Measurements from ENCODE around the gene SAPCD1.

SAPCD1 gene

DNA sequence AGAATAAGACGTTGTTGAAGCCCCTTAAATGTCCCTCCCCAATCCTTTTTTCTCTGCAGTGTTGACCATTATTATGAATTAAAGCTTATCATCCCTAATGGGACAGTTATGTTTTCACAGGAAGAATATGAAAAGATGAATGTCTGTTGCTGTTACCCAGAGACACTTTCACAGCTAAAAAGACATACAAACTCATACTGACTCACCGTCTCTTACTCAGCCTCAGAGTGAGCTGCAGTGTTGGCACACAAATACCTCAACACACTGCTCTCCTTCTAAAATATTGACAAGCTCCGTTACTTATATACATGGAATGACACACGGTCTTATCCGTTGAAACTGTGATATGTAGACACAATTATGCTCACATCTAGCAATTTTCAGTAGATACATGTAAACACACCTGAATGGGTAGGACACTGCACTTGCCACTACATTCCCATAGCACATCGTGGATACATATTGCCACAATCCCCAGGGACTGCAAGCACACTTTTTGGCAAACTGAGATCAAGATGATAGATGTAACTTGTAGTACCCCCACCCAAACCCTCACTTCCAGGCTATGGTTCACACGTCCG, 9.6 kb upstream of the SAPCD1 start:
- DNase-seq (ENCODE audit: low read depth): no peak

DNA sequence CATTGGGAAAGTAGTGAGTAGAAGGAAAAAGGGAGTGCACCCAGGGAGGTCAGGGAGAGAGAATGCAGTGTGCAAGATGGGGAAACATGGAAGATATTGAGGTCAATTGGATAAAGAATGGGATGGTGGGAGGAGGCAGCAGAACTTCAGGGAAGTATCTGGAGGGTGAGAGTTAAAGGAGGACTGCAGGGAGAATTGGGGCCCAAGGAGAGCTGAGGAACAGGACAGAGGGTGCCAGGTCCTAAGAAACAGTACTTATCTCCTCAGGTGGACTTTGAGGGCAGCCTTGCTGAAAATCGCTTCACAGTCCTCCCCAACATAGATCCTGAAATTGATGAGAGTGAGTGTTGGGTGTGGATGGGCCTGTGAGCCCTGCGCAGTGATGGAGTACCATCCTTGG, 4.2 kb upstream of the SAPCD1 start:
- DNase-seq (ENCODE audit: low read depth): no peak

DNA sequence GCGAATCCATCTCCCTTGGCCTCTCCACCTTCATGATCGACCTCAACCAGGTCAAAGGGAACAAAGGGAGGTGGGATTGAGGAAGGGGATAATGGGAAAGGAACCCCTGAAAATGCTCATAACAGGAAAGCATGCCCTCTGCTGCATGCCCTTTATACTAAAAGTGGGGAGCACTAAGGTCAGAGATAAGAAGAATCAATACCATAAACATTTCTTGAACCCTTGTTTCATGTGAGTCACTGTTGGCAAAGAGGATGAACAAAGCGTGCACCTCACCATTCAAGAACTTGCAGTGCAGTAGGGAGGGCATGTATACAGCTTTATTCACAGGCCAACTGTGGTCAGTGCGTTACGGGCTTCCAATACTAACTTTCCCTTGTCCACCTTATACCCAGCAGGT, 1.7 kb upstream of the SAPCD1 start:
- DNase-seq (ENCODE audit: low read depth): no peak

DNA sequence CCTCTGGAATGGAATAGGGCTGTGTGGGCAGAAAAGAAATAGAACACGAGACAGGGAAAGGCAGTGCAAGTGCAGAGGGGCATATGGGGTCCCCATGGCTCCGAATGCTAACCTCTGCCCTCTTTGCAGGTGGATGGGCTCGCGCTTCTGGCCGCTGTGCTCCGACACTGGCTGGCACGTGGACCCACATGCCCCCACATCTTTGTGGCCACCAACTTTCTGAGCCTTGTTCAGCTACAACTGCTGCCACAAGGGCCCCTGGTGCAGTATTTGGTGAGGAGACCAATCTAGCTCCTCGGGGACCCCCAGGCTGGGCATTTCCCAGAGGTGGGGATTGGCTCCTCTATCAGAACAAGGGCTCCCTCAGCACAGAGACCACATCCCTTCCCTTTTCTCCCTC, 1.1 kb upstream of the SAPCD1 start:
- DNase-seq (ENCODE audit: low read depth): no peak

DNA sequence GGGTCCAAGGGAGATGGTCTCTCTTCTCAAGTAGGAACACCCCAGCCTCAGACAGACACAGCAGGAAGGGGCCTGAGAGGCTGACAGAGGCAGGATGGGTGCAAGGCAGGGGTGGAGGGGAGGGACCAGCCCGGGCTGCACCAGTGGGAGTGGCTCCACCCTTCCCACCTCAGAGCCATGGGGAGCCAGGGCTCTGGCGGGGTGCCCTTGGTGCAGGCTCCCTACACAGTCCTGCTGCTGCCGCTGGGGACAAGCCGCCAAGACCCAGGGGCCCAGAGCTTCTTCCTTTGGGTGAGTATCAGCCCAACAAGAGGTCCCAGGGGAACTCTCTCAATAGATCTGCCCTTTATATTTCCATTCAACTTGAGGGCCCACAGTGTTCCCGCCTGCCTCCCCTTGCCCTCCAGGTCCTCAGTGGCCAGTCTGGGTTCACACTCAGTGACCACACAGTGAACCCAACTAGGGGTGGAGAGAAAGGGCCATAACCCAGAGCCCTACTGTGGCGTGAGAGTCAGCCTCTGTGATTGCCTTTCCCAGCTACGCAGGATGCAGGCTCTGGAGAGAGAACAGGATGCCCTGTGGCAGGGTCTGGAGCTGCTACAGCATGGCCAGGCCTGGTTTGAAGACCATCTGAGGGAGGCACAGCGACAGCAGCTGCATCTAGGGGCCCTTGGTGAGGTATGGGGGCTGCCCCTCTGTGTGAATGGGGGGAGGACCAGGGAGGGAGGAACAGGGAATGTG, 592 bp downstream of the SAPCD1 start:
- no peak for DNase-seq (ENCODE audit: low read depth)

DNA sequence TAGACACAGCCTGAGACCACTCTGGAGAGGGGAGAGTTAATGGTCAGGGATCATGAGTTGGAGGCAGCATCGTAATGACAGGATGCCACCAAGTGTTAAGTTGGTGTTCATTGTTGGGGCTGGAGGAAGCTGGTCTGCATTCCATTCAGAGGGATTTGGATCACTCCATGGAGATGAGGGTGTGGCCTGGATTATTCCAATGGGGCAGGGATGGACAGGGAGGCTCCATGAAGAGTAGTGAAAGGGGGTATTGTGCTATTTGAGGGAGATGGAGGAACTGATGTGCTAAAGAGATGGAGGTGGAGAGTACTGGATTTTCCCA, 1.1 kb downstream of the SAPCD1 start:
- DNase-seq (ENCODE audit: low read depth): no peak

DNA sequence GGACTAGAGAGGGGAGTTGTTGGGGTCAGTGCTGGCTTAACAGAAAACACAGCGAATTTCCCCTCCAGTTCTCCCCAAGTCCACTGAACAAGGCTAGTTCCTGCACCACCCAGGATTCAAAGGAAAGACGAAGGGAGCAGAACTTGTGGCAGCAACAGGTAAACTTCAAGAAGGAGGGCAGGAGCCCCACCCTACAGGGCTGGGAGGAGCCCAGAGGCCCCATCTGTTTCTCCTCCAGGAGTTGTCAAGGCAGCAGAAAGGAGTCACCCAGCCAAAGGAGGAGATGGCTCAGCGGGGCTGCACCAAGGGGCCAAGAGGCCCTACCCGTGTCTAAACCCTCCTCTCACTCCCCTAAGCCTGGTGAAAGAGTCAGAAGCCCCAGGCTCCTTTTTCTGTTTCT, 1.7 kb downstream of the SAPCD1 start:
- DNase-seq (ENCODE audit: low read depth): no peak

DNA sequence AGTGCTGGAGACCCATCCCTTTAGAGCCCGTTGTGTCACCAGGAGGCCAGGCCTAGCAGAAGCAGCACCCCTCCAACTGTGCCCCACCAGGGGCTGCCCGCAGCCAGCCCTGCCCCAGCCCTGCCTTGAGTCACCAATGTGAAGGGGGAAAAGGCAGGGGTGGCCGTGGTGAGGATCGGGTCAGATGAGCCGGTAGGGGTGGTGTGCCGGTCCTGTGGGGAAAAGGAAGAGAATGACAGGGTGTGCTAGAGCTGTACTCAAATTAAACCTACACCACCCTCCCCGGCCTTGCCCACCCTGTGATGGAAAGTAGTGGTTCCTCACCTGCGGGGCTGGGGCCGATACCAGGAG, 3.1 kb downstream of the SAPCD1 start:
- no peak for DNase-seq (ENCODE audit: low read depth)

DNA sequence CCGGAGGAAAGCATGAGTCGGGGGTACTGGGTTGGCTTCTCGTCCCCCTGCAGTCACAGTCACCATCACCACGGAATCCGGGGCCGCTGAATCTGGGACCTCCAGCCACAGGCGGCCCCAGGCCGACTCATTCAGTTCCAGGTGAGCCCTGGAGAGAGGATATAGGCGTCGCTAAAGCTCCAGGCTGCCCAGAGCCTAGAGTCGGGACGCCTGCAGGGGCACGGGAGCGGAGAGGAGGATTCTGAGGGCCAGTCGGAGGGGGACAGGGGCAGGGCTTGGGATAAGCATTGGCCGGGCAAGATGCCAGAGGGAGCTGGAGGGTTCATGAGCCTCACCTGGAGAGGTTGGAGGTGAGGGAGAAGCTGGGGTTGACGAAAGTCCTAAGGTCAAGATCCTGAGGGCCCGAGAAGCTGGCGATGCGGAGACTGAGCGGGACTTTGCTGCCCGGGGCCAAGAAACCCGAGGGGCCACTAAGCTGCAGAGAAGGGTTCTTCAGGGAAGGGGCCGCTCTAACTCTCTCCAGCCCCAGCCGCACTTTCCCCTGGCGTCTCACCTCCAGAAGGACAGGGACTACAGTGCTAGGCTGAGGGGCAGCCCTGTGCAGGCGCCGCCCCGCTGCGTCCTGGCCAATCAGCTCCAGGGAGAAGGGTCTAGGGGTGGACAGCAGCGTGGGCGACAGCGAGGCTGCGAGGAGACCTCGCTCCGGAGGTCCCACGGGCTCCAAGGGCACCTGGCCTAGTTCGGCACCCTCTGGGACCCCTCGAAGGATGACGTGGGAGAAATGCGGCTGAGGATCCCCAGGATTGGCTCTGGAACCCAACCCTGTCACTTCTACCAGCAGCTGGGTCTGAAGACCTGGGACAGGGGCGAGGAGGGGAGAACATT, 3.7 kb downstream of the SAPCD1 start:
- DNase-seq (ENCODE audit: low read depth): no peak

DNA sequence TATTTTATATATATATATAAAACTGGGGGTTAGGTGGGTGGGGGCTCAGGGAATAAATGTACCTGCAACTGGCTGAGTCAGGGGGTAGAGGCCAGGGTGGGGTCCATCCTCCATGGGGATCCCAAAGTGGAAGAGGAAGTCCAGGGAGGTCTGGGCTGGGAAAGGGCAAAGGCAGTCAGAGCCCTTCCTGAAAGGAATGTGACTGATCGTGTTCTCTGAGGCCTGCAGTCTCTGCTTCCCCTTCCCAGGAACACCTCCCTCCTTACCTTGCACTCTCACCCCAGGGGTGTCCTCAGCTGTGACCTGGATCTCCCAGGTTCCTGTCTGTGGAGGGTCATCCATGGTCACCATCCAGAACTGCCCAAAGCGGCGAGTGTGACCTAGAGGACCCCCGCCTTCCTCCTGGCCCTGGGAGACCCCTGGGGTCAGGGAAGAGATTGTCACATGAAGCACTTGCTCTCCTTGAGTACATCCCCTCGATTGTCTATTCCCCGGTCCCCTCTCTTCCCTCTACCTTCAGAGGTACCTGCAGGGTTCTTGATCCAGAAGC, 4.7 kb downstream of the SAPCD1 start:
- DNase-seq (ENCODE audit: low read depth): no peak

DNA sequence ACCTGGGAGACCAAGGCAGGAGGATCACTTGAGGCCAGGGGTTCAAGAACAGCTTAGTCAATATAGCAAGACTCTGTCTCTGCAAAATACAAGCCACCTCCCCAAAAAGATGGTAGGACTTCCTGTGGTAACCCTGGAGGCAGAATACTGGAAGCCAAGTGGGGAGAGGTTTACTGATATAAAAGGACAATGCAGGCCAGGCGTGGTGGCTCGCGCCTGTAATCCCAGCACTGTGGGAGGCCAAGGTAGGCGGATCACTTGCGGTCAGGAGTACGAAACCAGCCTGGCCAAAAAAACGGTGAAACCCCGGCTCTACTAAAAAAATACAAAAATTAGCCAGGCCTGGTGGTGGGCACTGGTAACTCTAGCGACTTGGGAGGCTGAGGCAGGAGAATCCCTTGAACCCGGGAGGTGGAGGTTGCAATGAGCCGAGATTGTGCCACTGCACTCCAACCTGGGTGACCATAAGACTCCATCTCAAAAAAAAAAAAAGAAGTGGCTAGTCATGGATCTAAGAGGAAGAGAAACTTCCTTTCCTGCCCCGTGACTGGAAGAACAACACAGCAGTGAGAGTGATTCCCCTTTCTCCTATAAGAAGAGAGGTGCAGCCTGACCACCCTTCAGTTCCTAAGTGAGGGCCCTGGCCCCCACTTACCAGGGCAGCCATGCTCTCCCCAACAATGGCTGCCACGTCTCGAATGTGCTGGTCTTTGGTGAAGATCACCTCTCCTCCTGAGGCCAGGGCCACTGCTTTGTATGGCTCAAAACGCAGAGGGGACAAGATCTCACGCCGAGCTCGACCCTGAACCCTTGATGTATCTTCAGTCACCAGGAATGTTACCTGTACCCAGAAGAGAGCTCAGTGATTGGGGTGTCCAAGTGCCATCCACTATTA, 6.2 kb downstream of the SAPCD1 start:
- DNase-seq (ENCODE audit: low read depth): no peak

DNA sequence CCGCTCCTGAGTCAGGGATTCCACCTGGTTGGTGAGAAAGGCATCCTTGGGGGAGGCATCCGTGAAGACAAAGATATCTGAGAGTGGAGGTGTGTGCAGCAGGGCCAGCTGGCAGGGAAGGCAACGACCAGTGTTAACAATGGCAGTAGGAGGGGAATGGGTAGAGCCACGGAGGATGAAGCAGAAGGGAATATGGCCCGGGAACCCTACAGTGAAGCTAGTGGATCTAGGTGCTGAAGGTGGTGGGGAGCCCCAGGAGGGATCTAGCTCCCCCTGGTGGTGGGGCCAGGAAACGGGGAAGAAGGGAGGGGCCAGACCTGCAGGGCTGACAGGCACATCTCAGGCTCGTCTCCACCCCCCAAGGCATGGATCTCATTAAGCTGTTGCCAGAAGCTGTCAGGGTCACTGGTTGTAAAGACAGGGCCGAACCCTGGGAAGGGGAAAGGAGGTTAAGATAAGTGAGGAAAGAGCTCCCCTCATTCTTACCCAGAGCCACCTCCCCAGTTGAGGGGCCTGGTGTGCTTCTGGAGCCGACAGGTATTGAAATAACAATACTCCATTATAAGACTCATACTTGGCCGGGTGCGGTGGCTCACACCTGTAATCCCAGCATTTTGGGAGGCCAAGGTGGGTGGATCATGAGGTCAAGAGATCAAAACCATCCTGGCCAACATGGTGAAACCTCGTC, 7.4 kb downstream of the SAPCD1 start:
- peak; percentile 68 for DNase-seq (ENCODE audit: low read depth)

DNA sequence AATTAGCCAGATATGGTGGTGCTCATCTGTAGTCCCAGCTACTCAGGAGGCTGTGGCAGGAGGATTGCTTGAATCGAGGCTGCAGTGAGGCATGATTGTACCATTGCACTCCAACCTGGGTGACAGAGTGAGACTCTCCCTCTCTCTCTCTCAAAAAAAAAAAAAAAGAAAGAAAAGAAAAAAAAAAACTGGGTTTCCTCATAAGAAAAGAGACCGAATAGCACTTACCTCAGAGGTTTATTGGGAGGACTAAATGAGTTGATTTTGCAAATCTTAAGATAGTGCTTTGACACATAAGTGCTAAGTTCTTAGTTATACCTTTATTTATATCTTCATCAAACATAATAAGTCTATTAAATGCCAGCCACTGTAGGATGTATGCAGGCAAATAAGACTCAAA, 8.4 kb downstream of the SAPCD1 start:
- no peak for DNase-seq (ENCODE audit: low read depth)

DNA sequence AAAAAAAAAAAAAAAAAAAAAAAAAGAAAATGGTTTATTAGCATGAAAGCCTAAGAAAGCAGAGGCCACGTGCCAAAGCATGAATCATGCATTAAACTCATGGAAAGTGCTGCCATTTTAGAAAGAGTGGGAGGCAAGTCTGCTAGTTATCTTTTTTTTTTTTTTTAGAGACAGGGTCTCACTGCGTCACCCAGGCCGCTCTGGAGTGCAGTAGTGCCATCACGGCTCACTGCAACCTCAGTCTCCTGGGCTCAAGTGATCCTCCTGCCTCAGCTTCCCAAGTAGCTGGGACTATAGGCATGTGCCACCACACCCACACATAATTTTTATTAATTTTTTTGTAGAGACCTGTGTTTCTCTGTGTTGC, 9.5 kb downstream of the SAPCD1 start:
- no peak for DNase-seq (ENCODE audit: low read depth)

DNA sequence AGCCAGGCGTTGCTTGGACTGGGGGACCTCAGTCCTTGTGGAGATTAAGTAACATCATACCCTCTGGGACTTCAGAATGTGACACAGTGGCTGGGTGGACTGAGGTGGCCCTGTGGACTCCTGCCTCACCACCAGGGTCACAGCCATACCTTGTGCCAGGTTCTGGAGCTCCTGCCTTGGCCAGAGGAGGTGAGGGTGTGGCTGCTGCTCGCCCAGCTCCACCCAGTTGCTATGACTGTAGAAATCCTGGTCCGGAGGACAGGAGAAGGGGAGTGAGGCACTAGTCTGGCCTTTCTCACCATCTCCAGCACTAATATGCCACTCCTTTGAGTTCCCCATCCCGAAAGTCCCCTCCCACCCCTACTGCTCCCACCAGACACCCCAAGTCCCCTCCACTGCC, 12.7 kb downstream of the SAPCD1 start:
- DNase-seq (ENCODE audit: low read depth): no peak

DNA sequence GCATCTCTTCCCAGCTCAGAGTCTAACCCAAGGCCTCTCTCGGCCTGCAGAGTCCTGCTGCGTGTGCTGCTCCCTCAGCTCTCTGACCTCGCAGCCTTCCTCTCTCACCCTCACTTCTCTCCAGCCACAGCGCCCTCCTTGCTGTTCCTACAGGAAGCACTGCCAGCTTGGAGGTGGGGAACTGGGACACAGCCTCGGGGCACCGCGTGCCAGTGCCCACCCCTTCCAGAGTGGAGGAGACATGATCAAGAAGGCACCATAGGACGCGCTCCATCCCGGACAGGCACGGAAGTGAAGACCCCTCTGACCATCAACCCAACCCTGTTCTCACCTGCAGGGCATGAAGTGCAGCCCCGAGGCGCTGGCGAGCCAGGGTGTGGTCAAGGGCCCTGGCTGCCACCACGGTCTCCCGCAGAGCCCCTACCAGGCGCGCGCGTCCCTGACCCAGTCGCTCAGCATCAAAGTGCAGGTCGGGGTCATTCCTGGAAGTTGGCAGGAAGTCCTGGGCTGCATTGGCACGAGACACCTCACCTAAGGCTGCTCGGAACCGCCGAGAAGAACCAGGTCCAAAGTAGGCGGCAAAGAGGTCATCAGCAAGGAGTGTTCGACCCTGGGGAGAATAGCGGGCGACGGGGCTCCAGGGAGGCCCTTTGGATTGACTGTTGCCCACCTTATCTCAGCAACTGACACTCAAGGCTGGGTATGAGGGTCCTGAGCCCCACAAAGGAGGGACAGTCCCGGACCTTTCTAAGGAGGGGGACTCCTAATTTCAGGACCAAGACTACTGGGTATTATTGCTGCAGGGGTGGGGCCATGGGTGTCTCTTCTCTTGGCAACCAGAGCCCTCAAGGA, 13.4 kb downstream of the SAPCD1 start:
- DNase-seq (ENCODE audit: low read depth): no peak

DNA sequence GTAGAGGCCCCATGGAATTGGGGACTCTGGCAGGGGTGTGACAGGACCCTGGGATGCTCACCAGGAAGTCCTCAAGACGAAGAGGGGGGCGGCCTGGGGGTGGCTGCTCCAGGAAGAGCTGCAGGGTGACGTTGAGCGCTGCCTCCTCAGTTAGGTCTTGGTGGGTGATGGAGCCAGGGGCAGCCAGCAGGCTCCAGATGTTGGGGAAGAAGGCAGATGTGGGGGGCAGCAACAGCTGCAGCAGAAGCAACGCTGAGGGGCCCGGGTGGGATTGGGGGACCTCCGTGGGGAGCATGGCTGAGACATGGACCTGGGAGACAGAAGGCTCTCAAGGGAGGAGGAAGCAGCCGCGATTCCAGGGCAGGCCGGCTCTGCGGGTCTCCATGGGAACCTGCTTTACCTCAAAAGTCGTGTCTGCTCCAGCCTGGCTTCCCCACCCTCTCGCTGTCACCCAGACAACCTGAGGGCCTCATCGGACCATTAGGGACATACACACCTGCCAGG, 14.1 kb downstream of the SAPCD1 start:
- DNase-seq (ENCODE audit: low read depth): no peak

DNA sequence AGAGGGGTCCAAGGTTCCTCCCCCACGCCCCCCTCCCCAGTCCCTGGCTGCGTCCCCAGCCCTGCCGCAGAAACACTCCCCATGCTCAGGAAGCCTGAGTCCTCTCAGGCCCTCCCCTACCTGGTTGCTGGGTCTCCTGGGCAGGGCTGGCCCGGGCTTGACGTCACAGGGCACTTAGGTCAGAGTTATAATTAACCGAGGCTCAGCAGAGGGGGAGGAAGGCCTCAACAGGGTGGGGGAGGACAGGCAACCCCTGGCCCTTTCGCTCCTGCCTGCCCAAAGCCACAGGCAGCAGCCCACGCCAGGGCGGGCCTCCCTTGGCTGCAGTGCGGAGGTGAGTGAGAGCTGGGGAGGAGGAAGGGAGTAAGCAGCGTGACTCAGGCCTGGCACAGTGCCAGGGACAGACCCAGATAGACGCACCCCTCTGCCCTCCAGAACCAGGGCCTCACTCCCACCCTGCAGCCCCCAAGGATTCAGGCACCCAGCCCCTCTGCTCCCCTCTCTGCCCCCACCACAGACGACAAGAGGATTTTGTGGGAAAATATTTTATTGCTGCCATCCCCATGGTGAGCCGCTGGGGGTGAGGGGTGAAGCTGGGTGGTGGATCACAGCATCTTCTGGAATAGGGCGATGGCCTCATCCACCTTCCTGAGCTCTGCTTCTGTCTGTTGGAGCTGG, 14.7 kb downstream of the SAPCD1 start, which contains the start of gene VWA7:
Gene VWA7 (minus strand): TSS at position 340 of the 678 bp plus-strand sequence. CDS start 549 bp downstream, outside the sequence.
- DNase-seq (ENCODE audit: low read depth): peak; percentile 52

DNA sequence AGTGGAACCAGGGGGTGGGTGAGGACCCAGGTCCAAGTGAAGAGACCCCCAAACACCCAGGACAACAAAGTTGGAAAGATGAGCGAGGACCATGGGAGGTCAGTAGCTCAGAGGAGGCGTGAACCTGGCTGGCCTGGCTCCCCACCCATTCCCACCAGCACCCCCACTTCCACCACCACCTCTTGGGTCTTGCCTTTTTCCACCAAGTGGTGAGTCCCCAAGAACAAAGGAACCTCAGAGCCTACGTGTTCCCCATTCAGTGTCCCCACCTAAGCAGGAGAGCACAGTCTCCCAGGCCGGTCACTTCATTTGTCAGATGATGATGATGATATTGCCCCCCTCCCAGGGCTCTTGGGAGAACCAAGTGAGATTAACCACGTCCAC, 15.2 kb downstream of the SAPCD1 start:
- DNase-seq (ENCODE audit: low read depth): no peak

DNA sequence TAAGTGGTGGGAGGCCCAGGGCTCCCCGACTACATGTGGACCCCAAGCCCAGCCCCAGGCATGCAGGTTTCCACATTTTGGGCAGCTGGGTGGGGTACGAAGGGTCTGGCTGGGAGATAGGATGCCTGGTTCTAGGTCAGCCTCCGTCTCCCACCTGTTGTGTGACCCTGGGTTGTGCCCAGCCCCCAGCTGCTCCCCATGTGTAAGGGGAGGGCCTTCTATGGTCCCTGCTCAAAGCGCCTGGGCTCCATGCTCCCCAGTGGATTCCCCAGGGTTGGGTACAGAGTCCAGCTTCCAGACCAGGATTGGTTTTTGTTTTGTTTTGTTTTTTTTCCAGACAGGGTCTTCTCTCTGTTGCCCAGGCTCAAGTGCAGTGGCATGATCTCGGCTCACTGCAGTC, 15.7 kb downstream of the SAPCD1 start:
- no peak for DNase-seq (ENCODE audit: low read depth)

All from stimulated activated CD8-positive, alpha-beta memory T cell treated with anti-CD3 and anti-CD28 coated beads, Interleukin-7, amount 100 ng/mL, for 24 hours (primary cell).